ENCODE measurements around the gene CHAMP1.
A peak's percentile ranks its signal among the peaks of the same experiment; 100 is the strongest.

Gene CHAMP1, protein sequence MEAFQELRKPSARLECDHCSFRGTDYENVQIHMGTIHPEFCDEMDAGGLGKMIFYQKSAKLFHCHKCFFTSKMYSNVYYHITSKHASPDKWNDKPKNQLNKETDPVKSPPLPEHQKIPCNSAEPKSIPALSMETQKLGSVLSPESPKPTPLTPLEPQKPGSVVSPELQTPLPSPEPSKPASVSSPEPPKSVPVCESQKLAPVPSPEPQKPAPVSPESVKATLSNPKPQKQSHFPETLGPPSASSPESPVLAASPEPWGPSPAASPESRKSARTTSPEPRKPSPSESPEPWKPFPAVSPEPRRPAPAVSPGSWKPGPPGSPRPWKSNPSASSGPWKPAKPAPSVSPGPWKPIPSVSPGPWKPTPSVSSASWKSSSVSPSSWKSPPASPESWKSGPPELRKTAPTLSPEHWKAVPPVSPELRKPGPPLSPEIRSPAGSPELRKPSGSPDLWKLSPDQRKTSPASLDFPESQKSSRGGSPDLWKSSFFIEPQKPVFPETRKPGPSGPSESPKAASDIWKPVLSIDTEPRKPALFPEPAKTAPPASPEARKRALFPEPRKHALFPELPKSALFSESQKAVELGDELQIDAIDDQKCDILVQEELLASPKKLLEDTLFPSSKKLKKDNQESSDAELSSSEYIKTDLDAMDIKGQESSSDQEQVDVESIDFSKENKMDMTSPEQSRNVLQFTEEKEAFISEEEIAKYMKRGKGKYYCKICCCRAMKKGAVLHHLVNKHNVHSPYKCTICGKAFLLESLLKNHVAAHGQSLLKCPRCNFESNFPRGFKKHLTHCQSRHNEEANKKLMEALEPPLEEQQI

GRCh38 chr13:114314074-114314912 lies at the start of gene CHAMP1:
TSS of gene CHAMP1 (plus strand) at chr13:114314503. CDS start at chr13:114323843, 9,340 bp downstream.
- CTCF ChIA-PET, result no interaction called here
- peaks cover 0 to 2% of the 10 kb centered on the region in 2 experiments; a peak in 2 of 3 replicates for H3K36me3 ChIP-seq (ENCODE audit: control insufficient read depth in 2 of 2, insufficient read depth in 1 of 2, low read length in 2 of 2)
- H3K27ac ChIP-seq (ENCODE audit: extremely low read depth, low read depth, low read length), result peak within 1 kb of the TSS; percentile 88
- POLR2A ChIA-PET, result interaction anchor here (1.7 kb wide), 1 partner anchor 33 kb away, joined by 5 read pairs; the partner anchor contains the start of gene UPF3A
- no peaks in the 10 kb centered on the region for H3K4me1 ChIP-seq (ENCODE audit: control insufficient read depth, insufficient read depth, low read length)
- no peaks in the 10 kb centered on the region for H3K9me3 ChIP-seq (ENCODE audit: control insufficient read depth, insufficient read depth, low read depth, low read length)
- H3K4me3 ChIP-seq (ENCODE audit: low read depth, low read length), result peak within 1 kb of the TSS; percentile 76
- TF ChIP-seq ZNF571 (tag by site-specific recombination; IDR thresholded peaks at IDR 0.05) (no peak), ZNF747 (tag by site-specific recombination; IDR thresholded peaks at IDR 0.05) (no peak), KLF17 (tag by site-specific recombination; IDR thresholded peaks at IDR 0.05) (peak; percentile 49; the same call in 1 of the 2 replicates), ZNF701 (tag by site-specific recombination; IDR thresholded peaks at IDR 0.05) (no peak), ZBTB11 (tag by site-specific recombination; conservative IDR thresholded peaks at IDR 0.05; ENCODE audit: low read depth) (peak; percentile 73; the same call in 1 of the 2 replicates), EGR2 (tag by site-specific recombination; IDR thresholded peaks at IDR 0.05; ENCODE audit: low read depth) (peak; percentile 67), ZBTB26 (tag by site-specific recombination; optimal IDR thresholded peaks at IDR 0.05) (peak; percentile 95), GLIS2 (tag by site-specific recombination; IDR thresholded peaks at IDR 0.05) (peak; percentile 49; the same call in 1 of the 2 replicates), ZNF621 (tag by site-specific recombination; IDR thresholded peaks at IDR 0.05) (no peak), ZBTB20 (tag by site-specific recombination; IDR thresholded peaks at IDR 0.05) (peak; percentile 73), ZBTB44 (tag by site-specific recombination; IDR thresholded peaks at IDR 0.05) (peak; percentile 38; the same call in 1 of the 2 replicates), ZNF548 (tag by site-specific recombination; IDR thresholded peaks at IDR 0.05) (no peak), ZNF623 (tag by site-specific recombination; IDR thresholded peaks at IDR 0.05) (no peak), PRDM1 (tag by site-specific recombination; IDR thresholded peaks at IDR 0.05) (no peak; the same call in none of the 2 replicates), ZNF664 (tag by site-specific recombination; IDR thresholded peaks at IDR 0.05) (peak; percentile 3; the same call in 1 of the 2 replicates), ZNF169 (tag by site-specific recombination; IDR thresholded peaks at IDR 0.05) (no peak), ZNF239 (tag by site-specific recombination; IDR thresholded peaks at IDR 0.05) (no peak), KLF1 (tag by site-specific recombination; IDR thresholded peaks at IDR 0.05) (peak; percentile 43; the same call in 1 of the 2 replicates), ZBTB8A (tag by site-specific recombination; IDR thresholded peaks at IDR 0.05) (peak; percentile 85), SP3 (tag by site-specific recombination; IDR thresholded peaks at IDR 0.05) (peak; percentile 31; the same call in 1 of the 2 replicates), ZBTB17 (tag by site-specific recombination; IDR thresholded peaks at IDR 0.05) (peak; percentile 19; the same call in 1 of the 2 replicates), ZNF292 (tag by site-specific recombination; IDR thresholded peaks at IDR 0.05; ENCODE audit: borderline replicate concordance, low read depth) (no peak), ZNF561 (tag by site-specific recombination; IDR thresholded peaks at IDR 0.05; ENCODE audit: borderline replicate concordance) (peak; percentile 83; the same call in 1 of the 2 replicates)
- TF ChIP-seq, protein P1, sequence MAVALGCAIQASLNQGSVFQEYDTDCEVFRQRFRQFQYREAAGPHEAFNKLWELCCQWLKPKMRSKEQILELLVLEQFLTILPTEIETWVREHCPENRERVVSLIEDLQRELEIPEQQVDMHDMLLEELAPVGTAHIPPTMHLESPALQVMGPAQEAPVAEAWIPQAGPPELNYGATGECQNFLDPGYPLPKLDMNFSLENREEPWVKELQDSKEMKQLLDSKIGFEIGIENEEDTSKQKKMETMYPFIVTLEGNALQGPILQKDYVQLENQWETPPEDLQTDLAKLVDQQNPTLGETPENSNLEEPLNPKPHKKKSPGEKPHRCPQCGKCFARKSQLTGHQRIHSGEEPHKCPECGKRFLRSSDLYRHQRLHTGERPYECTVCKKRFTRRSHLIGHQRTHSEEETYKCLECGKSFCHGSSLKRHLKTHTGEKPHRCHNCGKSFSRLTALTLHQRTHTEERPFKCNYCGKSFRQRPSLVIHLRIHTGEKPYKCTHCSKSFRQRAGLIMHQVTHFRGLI (tag by site-specific recombination; IDR thresholded peaks at IDR 0.05), result peak; percentile 39; the same call in 1 of the 2 replicates
